GM21786 (cell line): ENCODE data around the gene HPS4.
"Not testable (repeated sequence)": the region's sequence is repeated elsewhere in the genome, so short reads cannot be mapped to it uniquely, and the experiment has no call there.

Experiments used
- ATAC-seq: cut with Tn5 transposase; IDR thresholded peaks from one replicate; pipeline ENCODE4 v1.9.1; 2021; ENCODE audit not compliant: unreplicated experiment

Gene HPS4

GRCh38 chr22:26483439-26484359 lies at the start of gene HPS4, which contains the start of gene SRRD:
Gene HPS4, minus strand, starts transcription at chr22:26483783. Its CDS starts 2,021 bp downstream, at chr22:26481762.
Gene SRRD, plus strand, starts transcription at chr22:26483877. Its CDS starts 14 bp downstream, at chr22:26483891.
- peak; percentile 58 for ATAC-seq

- no peak for ATAC-seq
Observed at GRCh38 chr22:26529345-26529744, 45.8 kb upstream of the HPS4 start.

- not testable (repeated sequence) for ATAC-seq
Observed at GRCh38 chr22:26528518-26528917, 44.9 kb upstream of the HPS4 start.

GRCh38 chr22:26527574-26528465 lies 44.2 kb upstream of the HPS4 start:
- no peak for ATAC-seq

GRCh38 chr22:26527167-26527566 lies 43.6 kb upstream of the HPS4 start:
- ATAC-seq, result no peak

- no peak for ATAC-seq
Observed at GRCh38 chr22:26525946-26526564, 42.5 kb upstream of the HPS4 start.

GRCh38 chr22:26524870-26525269 lies 41.3 kb upstream of the HPS4 start:
- ATAC-seq, result no peak

GRCh38 chr22:26522592-26522991 lies 39.0 kb upstream of the HPS4 start:
- ATAC-seq, result no peak

GRCh38 chr22:26522012-26522411 lies 38.4 kb upstream of the HPS4 start:
- ATAC-seq, result no peak

GRCh38 chr22:26517429-26517828 lies 33.8 kb upstream of the HPS4 start:
- ATAC-seq, result no peak

GRCh38 chr22:26516503-26516902 lies 32.9 kb upstream of the HPS4 start:
- no peak for ATAC-seq

- no peak for ATAC-seq
Observed at GRCh38 chr22:26515931-26516330, 32.3 kb upstream of the HPS4 start.

GRCh38 chr22:26514419-26515161 lies 31.0 kb upstream of the HPS4 start:
- ATAC-seq, result no peak

- ATAC-seq, result no peak
Observed at GRCh38 chr22:26513838-26514237, 30.3 kb upstream of the HPS4 start.

GRCh38 chr22:26512149-26512793 lies 28.7 kb upstream of the HPS4 start, which contains the start of gene TFIP11:
Gene TFIP11, minus strand, starts transcription at chr22:26512473. Its CDS starts 2,201 bp downstream, at chr22:26510272.
- peak; percentile 83 for ATAC-seq

- no peak for ATAC-seq
Observed at GRCh38 chr22:26508148-26508547, 24.6 kb upstream of the HPS4 start.

GRCh38 chr22:26503758-26504157 lies 20.2 kb upstream of the HPS4 start:
- no peak for ATAC-seq

- no peak for ATAC-seq
Observed at GRCh38 chr22:26502688-26503561, 19.3 kb upstream of the HPS4 start.

GRCh38 chr22:26501996-26502395 lies 18.4 kb upstream of the HPS4 start:
- no peak for ATAC-seq
